GM23338 (cell line): ENCODE results near the gene MAD1L1. TPM values are rescaled to one million over a fixed set of nuclear protein-coding genes. Genes with fewer than 3 reads are reported as not detected.

ENCODE experiments used
- ATAC-seq: fragments of 200-7000 bp; cut with Tn5 transposase; 3 replicates; pipeline ENCODE4 v1.9.1; 2020
- DNase-seq: peaks from one replicate; pipeline ENCODE4 v3.0.0-alpha.2; 2015; ENCODE audit warnings: low spot score
- H2AFZ ChIP-seq: fragments of 200-600 bp; sonication (generic); 2 replicates; pipeline ENCODE4 v1.8.0; 2016; ENCODE audit warnings: antibody characterized with exemption, mild to moderate bottlenecking, moderate library complexity
- H3F3A ChIP-seq: fragments of 200-600 bp; sonication (generic); replicated peaks from 2 replicates; pipeline ENCODE4 v1.8.0; 2017; ENCODE audit warnings: antibody characterized with exemption, mixed run types, low read depth
- H3K27ac ChIP-seq: fragments of 200-600 bp; sonication (generic); 2 replicates; pipeline ENCODE4 v1.6.1; 2016; ENCODE audit warnings: low read depth
- H3K27me3 ChIP-seq: fragments of 200-600 bp; sonication (generic); 2 replicates; pipeline ENCODE4 v1.8.0; 2016; ENCODE audit warnings: mild to moderate bottlenecking, mixed run types, moderate library complexity; ENCODE audit not compliant: insufficient read depth
- H3K36me3 ChIP-seq: fragments of 200-600 bp; sonication (generic); 2 replicates; pipeline ENCODE4 v1.8.0; 2016; ENCODE audit warnings: mild to moderate bottlenecking; ENCODE audit not compliant: insufficient read depth
- H3K4me1 ChIP-seq: fragments of 200-600 bp; sonication (generic); 2 replicates; pipeline ENCODE4 v1.8.0; 2016; ENCODE audit warnings: mild to moderate bottlenecking, moderate library complexity; ENCODE audit not compliant: insufficient read depth
- H3K4me2 ChIP-seq: fragments of 200-600 bp; sonication (generic); 2 replicates; pipeline ENCODE4 v1.7.1; 2017; ENCODE audit warnings: mixed run types
- H3K4me3 ChIP-seq: fragments of 200-600 bp; sonication (generic); 2 replicates; pipeline ENCODE4 v1.6.1; 2016; ENCODE audit warnings: mixed run types
- H3K79me2 ChIP-seq: fragments of 200-600 bp; sonication (generic); replicated peaks from 2 replicates; pipeline ENCODE4 v1.8.0; 2017; ENCODE audit warnings: mild to moderate bottlenecking; ENCODE audit not compliant: insufficient read depth
- H3K9me2 ChIP-seq: fragments of 200-600 bp; sonication (generic); 2 replicates; pipeline ENCODE4 v1.8.0; 2017; ENCODE audit not compliant: insufficient read depth
- H4K20me1 ChIP-seq: fragments of 200-600 bp; sonication (generic); replicated peaks from 2 replicates; pipeline ENCODE4 v1.8.0; 2017; ENCODE audit warnings: mild to moderate bottlenecking; ENCODE audit not compliant: insufficient read depth
- H3K27ac Mint-ChIP-seq: 2 replicates; pipeline ENCODE4 v1.8.0; 2020; ENCODE audit warnings: inconsistent platforms, mild to moderate bottlenecking, moderate library complexity, mixed read lengths
- H3K27me3 Mint-ChIP-seq: 3 replicates; pipeline ENCODE4 v1.8.0; 2022; ENCODE audit warnings: low read depth, mild to moderate bottlenecking, moderate library complexity, mixed read lengths, inconsistent platforms; ENCODE audit not compliant: insufficient read depth, poor library complexity
- H3K36me3 Mint-ChIP-seq: 3 replicates; pipeline ENCODE4 v1.8.0; 2021; ENCODE audit warnings: low read depth, mild to moderate bottlenecking, inconsistent platforms, moderate library complexity, mixed read lengths
- H3K4me1 Mint-ChIP-seq: 3 replicates; pipeline ENCODE4 v1.8.0; 2020; ENCODE audit warnings: mild to moderate bottlenecking, inconsistent platforms, mixed read lengths
- H3K4me3 Mint-ChIP-seq: 3 replicates; pipeline ENCODE4 v1.8.0; 2021; ENCODE audit warnings: moderate library complexity, mild to moderate bottlenecking, inconsistent platforms, mixed read lengths
- H3K9me3 Mint-ChIP-seq: 3 replicates; pipeline ENCODE4 v1.8.0; 2020; ENCODE audit warnings: moderate library complexity, mild to moderate bottlenecking, inconsistent platforms, mixed read lengths
- CREB1 ChIP-seq: fragments of 250-450 bp; sonication (Bioruptor Pico); IDR thresholded peaks from 2 replicates; pipeline ENCODE4 v1.5.0; 2020; ENCODE audit warnings: low read depth, mild to moderate bottlenecking, moderate library complexity
- ETS1 ChIP-seq: IDR thresholded peaks from 2 replicates; pipeline ENCODE4 v1.6.1; 2016; ENCODE audit warnings: antibody characterized with exemption
- EZH2 ChIP-seq: fragments of 200-600 bp; sonication (generic); IDR thresholded peaks from one replicate; pipeline ENCODE4 v1.8.0; 2017; ENCODE audit warnings: antibody characterized with exemption, mild to moderate bottlenecking, low read depth; ENCODE audit not compliant: unreplicated experiment
- EZH2phosphoT487 ChIP-seq: fragments of 200-600 bp; sonication (generic); IDR thresholded peaks from one replicate; pipeline ENCODE4 v1.8.1; 2018; ENCODE audit warnings: antibody characterized with exemption; ENCODE audit not compliant: unreplicated experiment
- JUNB ChIP-seq: IDR thresholded peaks from one replicate; pipeline ENCODE4 v1.6.1; 2016; ENCODE audit warnings: antibody characterized with exemption; ENCODE audit not compliant: unreplicated experiment
- NANOG ChIP-seq: IDR thresholded peaks from 2 replicates; pipeline ENCODE4 v1.6.1; 2016; ENCODE audit warnings: antibody characterized with exemption, borderline replicate concordance
- POLR2AphosphoS5 ChIP-seq: IDR thresholded peaks from 2 replicates; pipeline ENCODE4 v1.6.1; 2016; ENCODE audit warnings: antibody characterized with exemption, low read depth
- REST ChIP-seq: IDR thresholded peaks from one replicate; pipeline ENCODE4 v1.6.1; 2018; ENCODE audit warnings: antibody characterized with exemption; ENCODE audit not compliant: unreplicated experiment
- STAT1 ChIP-seq: IDR thresholded peaks from one replicate; pipeline ENCODE4 v1.6.1; 2016; ENCODE audit warnings: antibody characterized with exemption; ENCODE audit not compliant: unreplicated experiment
- ZNF114 ChIP-seq: fragments of 250-450 bp; sonication (Bioruptor Pico); IDR thresholded peaks from 2 replicates; pipeline ENCODE4 v1.5.0; 2020; ENCODE audit warnings: mild to moderate bottlenecking, moderate library complexity
- ZNF331 ChIP-seq: fragments of 250-450 bp; sonication (Bioruptor Pico); IDR thresholded peaks from 2 replicates; pipeline ENCODE4 v1.5.0; 2020; ENCODE audit warnings: low read depth, mild to moderate bottlenecking, moderate library complexity
- polyA plus RNA-seq: library from polyadenylated mRNA; unstranded; fragments of >200 nt; fragmentation: Nextera tagmentation; extraction: Ambion mirVana; gene quantifications from 2 replicates; pipeline ENCODE4 v1.2.1, GENCODE V29; 2016
- total RNA-seq: library from RNA; depleted of rRNA; stranded (reverse); fragments of >200 nt; shearing (Covaris generic); gene quantifications from 2 replicates; pipeline ENCODE4 v1.2.3, GENCODE V29; 2014
- TF ChIP-seq, protein P1 (sequence below), 2 experiments: fragments of 200-600 bp in 1 of 2; sonication (generic) in 1 of 2; conservative IDR thresholded peaks; 2 replicates each; pipeline versions ENCODE4 v1.5.1 to v1.6.1; 2016 to 2017; ENCODE audit warnings: antibody characterized with exemption in 2 of 2, low read depth in 2 of 2, mild to moderate bottlenecking in 2 of 2, moderate library complexity in 1 of 2
- TF ChIP-seq, protein P2 (sequence below): fragments of 250-450 bp; sonication (Bioruptor Pico); IDR thresholded peaks from 2 replicates; pipeline ENCODE4 v1.5.0; 2020; ENCODE audit warnings: mild to moderate bottlenecking, moderate library complexity

Gene MAD1L1
- total and polyA plus RNA-seq, 2 experiments from 2014 or later = 40.3 to 59.3 TPM

DNA sequence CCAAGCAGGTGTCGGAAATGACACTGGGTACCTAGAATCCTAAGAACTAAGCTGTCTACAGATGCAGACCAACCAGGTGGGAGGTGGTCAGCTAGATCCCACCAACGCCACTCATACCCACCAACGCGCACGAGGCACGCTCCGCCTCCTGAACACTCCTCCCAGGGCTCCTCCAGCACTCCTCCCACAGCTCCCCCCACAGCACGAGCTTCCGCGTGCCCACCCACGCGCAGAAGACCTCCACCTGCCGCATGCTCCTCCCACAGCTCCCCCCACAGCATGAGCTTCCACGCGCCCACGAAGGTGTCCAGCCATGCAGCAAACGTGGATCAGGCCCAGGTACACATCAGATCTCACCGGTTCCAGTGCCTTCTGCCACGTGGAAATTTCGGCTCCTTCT, 196.0 kb downstream of the MAD1L1 start:
- Histone ChIP-seq H3K27ac (no peak overlapping the region), H3K4me1 (no peaks in the 10 kb centered on the region), H3K4me3 (no peak overlapping the region), H3K4me2 (no peak overlapping the region), H2AFZ (no peak overlapping the region), H3K36me3 (no peaks in the 10 kb centered on the region), H4K20me1 (no peaks in the 10 kb centered on the region; the same call in none of the 2 replicates), H3K9me2 (no peaks in the 10 kb centered on the region), H3K79me2 (0 out of 2 replicates have a peak, but pooled peaks cover 6% of the 10 kb centered on the region), H3K27me3 (no peaks in the 10 kb centered on the region), H3F3A (no peaks in the 10 kb centered on the region)
- ATAC-seq = no peak
- TF ChIP-seq, protein P1, sequence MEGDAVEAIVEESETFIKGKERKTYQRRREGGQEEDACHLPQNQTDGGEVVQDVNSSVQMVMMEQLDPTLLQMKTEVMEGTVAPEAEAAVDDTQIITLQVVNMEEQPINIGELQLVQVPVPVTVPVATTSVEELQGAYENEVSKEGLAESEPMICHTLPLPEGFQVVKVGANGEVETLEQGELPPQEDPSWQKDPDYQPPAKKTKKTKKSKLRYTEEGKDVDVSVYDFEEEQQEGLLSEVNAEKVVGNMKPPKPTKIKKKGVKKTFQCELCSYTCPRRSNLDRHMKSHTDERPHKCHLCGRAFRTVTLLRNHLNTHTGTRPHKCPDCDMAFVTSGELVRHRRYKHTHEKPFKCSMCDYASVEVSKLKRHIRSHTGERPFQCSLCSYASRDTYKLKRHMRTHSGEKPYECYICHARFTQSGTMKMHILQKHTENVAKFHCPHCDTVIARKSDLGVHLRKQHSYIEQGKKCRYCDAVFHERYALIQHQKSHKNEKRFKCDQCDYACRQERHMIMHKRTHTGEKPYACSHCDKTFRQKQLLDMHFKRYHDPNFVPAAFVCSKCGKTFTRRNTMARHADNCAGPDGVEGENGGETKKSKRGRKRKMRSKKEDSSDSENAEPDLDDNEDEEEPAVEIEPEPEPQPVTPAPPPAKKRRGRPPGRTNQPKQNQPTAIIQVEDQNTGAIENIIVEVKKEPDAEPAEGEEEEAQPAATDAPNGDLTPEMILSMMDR (conservative IDR thresholded peaks at IDR 0.05; ENCODE audit: low read depth in 2 of 2) = no peak
- TF ChIP-seq ZNF114 (no peak), JUNB (no peak), EZH2phosphoT487 (no peak), REST (no peak), CREB1 (CRISPR knock-in tag) (no peak), ZNF331 (CRISPR knock-in tag) (no peak), POLR2AphosphoS5 (no peak), EZH2 (no peak), ETS1 (no peak), NANOG (no peak), STAT1 (no peak)
- TF ChIP-seq, protein P2, sequence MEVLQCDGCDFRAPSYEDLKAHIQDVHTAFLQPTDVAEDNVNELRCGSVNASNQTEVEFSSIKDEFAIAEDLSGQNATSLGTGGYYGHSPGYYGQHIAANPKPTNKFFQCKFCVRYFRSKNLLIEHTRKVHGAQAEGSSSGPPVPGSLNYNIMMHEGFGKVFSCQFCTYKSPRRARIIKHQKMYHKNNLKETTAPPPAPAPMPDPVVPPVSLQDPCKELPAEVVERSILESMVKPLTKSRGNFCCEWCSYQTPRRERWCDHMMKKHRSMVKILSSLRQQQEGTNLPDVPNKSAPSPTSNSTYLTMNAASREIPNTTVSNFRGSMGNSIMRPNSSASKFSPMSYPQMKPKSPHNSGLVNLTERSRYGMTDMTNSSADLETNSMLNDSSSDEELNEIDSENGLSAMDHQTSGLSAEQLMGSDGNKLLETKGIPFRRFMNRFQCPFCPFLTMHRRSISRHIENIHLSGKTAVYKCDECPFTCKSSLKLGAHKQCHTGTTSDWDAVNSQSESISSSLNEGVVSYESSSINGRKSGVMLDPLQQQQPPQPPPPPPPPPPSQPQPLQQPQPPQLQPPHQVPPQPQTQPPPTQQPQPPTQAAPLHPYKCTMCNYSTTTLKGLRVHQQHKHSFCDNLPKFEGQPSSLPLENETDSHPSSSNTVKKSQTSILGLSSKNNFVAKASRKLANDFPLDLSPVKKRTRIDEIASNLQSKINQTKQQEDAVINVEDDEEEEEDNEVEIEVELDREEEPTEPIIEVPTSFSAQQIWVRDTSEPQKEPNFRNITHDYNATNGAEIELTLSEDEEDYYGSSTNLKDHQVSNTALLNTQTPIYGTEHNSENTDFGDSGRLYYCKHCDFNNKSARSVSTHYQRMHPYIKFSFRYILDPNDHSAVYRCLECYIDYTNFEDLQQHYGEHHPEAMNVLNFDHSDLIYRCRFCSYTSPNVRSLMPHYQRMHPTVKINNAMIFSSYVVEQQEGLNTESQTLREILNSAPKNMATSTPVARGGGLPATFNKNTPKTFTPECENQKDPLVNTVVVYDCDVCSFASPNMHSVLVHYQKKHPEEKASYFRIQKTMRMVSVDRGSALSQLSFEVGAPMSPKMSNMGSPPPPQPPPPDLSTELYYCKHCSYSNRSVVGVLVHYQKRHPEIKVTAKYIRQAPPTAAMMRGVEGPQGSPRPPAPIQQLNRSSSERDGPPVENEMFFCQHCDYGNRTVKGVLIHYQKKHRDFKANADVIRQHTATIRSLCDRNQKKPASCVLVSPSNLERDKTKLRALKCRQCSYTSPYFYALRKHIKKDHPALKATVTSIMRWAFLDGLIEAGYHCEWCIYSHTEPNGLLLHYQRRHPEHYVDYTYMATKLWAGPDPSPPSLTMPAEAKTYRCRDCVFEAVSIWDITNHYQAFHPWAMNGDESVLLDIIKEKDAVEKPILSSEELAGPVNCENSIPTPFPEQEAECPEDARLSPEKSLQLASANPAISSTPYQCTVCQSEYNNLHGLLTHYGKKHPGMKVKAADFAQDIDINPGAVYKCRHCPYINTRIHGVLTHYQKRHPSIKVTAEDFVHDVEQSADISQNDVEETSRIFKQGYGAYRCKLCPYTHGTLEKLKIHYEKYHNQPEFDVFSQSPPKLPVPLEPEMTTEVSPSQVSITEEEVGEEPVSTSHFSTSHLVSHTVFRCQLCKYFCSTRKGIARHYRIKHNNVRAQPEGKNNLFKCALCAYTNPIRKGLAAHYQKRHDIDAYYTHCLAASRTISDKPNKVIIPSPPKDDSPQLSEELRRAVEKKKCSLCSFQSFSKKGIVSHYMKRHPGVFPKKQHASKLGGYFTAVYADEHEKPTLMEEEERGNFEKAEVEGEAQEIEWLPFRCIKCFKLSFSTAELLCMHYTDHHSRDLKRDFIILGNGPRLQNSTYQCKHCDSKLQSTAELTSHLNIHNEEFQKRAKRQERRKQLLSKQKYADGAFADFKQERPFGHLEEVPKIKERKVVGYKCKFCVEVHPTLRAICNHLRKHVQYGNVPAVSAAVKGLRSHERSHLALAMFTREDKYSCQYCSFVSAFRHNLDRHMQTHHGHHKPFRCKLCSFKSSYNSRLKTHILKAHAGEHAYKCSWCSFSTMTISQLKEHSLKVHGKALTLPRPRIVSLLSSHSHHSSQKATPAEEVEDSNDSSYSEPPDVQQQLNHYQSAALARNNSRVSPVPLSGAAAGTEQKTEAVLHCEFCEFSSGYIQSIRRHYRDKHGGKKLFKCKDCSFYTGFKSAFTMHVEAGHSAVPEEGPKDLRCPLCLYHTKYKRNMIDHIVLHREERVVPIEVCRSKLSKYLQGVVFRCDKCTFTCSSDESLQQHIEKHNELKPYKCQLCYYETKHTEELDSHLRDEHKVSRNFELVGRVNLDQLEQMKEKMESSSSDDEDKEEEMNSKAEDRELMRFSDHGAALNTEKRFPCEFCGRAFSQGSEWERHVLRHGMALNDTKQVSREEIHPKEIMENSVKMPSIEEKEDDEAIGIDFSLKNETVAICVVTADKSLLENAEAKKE (CRISPR knock-in tag) = no peak
- peaks cover 2% of the 10 kb centered on the region; the same call in 2 of the 3 replicates for H3K36me3 Mint-ChIP-seq
- no peak overlapping the region for H3K27ac Mint-ChIP-seq
- H3K9me3 Mint-ChIP-seq = no peaks in the 10 kb centered on the region; the same call in 2 of the 3 replicates
- peaks cover 24% of the 10 kb centered on the region for H3K4me1 Mint-ChIP-seq
- DNase-seq = no peak
- H3K4me3 Mint-ChIP-seq = no peak overlapping the region
- peaks cover 4% of the 10 kb centered on the region for H3K27me3 Mint-ChIP-seq
